NCI-H446 treated with DMSO at 0.1 percent for 48 hours (cell line): Measurements from ENCODE around the gene LMO3.

Experiments used
- DNase-seq: peaks from one replicate; lab custom pipeline; 2025; lab: John Stamatoyannopoulos, UW

Gene LMO3

GRCh38 chr12:16600525-16600924 is 5.4 kb downstream of the LMO3 start:
- DNase-seq, result no peak

GRCh38 chr12:16599081-16599480 is 6.9 kb downstream of the LMO3 start:
- no peak for DNase-seq

- no peak for DNase-seq
Measured at GRCh38 chr12:16594797-16595196, 11.2 kb downstream of the LMO3 start.

GRCh38 chr12:16593546-16593945 is 12.4 kb downstream of the LMO3 start:
- DNase-seq, result no peak

GRCh38 chr12:16590645-16591044 is 15.3 kb downstream of the LMO3 start:
- no peak for DNase-seq

GRCh38 chr12:16588812-16589211 is 17.1 kb downstream of the LMO3 start:
- DNase-seq, result no peak

GRCh38 chr12:16587514-16587913 is 18.4 kb downstream of the LMO3 start:
- DNase-seq, result no peak

GRCh38 chr12:16587110-16587453 is 18.9 kb downstream of the LMO3 start:
- no peak for DNase-seq

- DNase-seq, result no peak
Measured at GRCh38 chr12:16586350-16587109, 19.4 kb downstream of the LMO3 start.

- no peak for DNase-seq
Measured at GRCh38 chr12:16585781-16586180, 20.2 kb downstream of the LMO3 start.

- no peak for DNase-seq
Measured at GRCh38 chr12:16583969-16584745, 21.8 kb downstream of the LMO3 start.

GRCh38 chr12:16581416-16581815 is 24.5 kb downstream of the LMO3 start:
- no peak for DNase-seq

GRCh38 chr12:16579041-16579440 is 26.9 kb downstream of the LMO3 start:
- no peak for DNase-seq

GRCh38 chr12:16573398-16574077 is 32.4 kb downstream of the LMO3 start:
- no peak for DNase-seq

GRCh38 chr12:16568873-16569272 is 37.1 kb downstream of the LMO3 start:
- DNase-seq, result no peak

- DNase-seq, result no peak
Measured at GRCh38 chr12:16564675-16565074, 41.3 kb downstream of the LMO3 start.

GRCh38 chr12:16563504-16563903 is 42.5 kb downstream of the LMO3 start:
- no peak for DNase-seq

GRCh38 chr12:16562921-16563320 is 43.0 kb downstream of the LMO3 start:
- DNase-seq, result no peak

GRCh38 chr12:16562435-16562834 is 43.5 kb downstream of the LMO3 start:
- DNase-seq, result no peak

- no peak for DNase-seq
Measured at GRCh38 chr12:16560273-16560672, 45.7 kb downstream of the LMO3 start.

- DNase-seq, result no peak
Measured at GRCh38 chr12:16555630-16556029, 50.3 kb downstream of the LMO3 start.

GRCh38 chr12:16553457-16553856 is 52.5 kb downstream of the LMO3 start:
- no peak for DNase-seq

- DNase-seq, result no peak
Measured at GRCh38 chr12:16552301-16552700, 53.7 kb downstream of the LMO3 start.
